Testis (tissue), 3 donors: ENCODE results near the gene CPNE4. TPM values are rescaled to one million over a fixed set of nuclear protein-coding genes. Genes with fewer than 3 reads are reported as not detected.

Experiments used
- DNase-seq: peaks from one replicate; pipeline ENCODE4 v3.0.0-alpha.2; 2019
- H3K27ac ChIP-seq, 2 donors: fragments of 200-600 bp; sonication (generic); one replicate each; pipeline ENCODE4 v1.5.1; 2019
- H3K27me3 ChIP-seq: fragments of 200-600 bp; sonication (generic); one replicate; pipeline ENCODE4 v1.5.1; 2019
- H3K36me3 ChIP-seq: fragments of 200-600 bp; sonication (generic); one replicate; pipeline ENCODE4 v1.5.1; 2017; ENCODE audit warnings: low read depth; ENCODE audit errors: missing control alignments
- H3K4me1 ChIP-seq: fragments of 200-600 bp; sonication (generic); one replicate; pipeline ENCODE4 v1.5.1; 2019
- H3K4me3 ChIP-seq, 2 donors: fragments of 200-600 bp; sonication (generic); one replicate each; pipeline ENCODE4 v1.5.1; 2017 to 2019
- H3K9me3 ChIP-seq: fragments of 200-600 bp; sonication (generic); one replicate; pipeline ENCODE4 v1.5.1; 2017
- CTCF ChIP-seq, 3 experiments: fragments of 450-650 bp in 2 of 3; fragments of 200-600 bp in 1 of 3; sonication (generic) in 1 of 3; IDR thresholded peaks; one replicate each; pipeline ENCODE4 v1.5.1; 2016 to 2019; ENCODE audit warnings: antibody characterized with exemption in 3 of 3, mild to moderate bottlenecking in 2 of 3, moderate library complexity in 1 of 3
- POLR2A ChIP-seq: fragments of 450-650 bp; IDR thresholded peaks from one replicate; pipeline ENCODE4 v1.6.1; 2017; ENCODE audit warnings: antibody characterized with exemption, mild to moderate bottlenecking, moderate library complexity
- WGBS, 2 donors: methylation state at CpG; one replicate each; pipeline ENCODE4 v1.1.5; 2018; 5-methylcytosine and 5-hydroxymethylcytosine counted together
- intact Hi-C: fragments of 100-400 bp; cut with DNase I; formaldehyde crosslinking; loops from one replicate; pipeline ENCODE4 v1.15.1; 2023; ENCODE audit warnings: low total_unique reads
- polyA plus RNA-seq: library from polyadenylated mRNA; stranded (reverse); fragments of 350-450 nt; fragmentation: Illumina TruSeq; extraction: RNeasy Lipid Tissue Mini Kit (QIAGEN cat#74804); gene quantifications from one replicate; pipeline ENCODE4 v1.2.3, GENCODE V29; 2014; ENCODE audit warnings: low read depth, low replicate concordance; ENCODE audit not compliant: insufficient read depth
- total RNA-seq, 2 donors: library from RNA; depleted of rRNA; stranded (reverse); fragments of >200 nt; gene quantifications; one replicate each; pipeline ENCODE4 v1.2.3, GENCODE V29; 2016

Gene CPNE4
- total and polyA plus RNA-seq, 3 donors from 2014 or later, result 2.4 to 8.4 (median 4.5) TPM

GRCh38 chr3:131699001-131699400 lies 335.8 kb downstream of the CPNE4 start:
- H3K4me3 ChIP-seq, result no peak overlapping the region
- no peak for DNase-seq
- H3K27ac ChIP-seq, result no peak overlapping the region
- intact Hi-C loops, result no loop called here
- no peaks in the 10 kb centered on the region for H3K4me1 ChIP-seq
- H3K27me3 ChIP-seq, result no peaks in the 10 kb centered on the region
- no peaks in the 10 kb centered on the region for H3K36me3 ChIP-seq
- TF ChIP-seq CTCF (IDR thresholded peaks at IDR 0.05), result no peak
- TF ChIP-seq POLR2A, result no peak
- 46 to 60% methylated on average over 1 of the region's 1 CpG for WGBS, 2 donors
- no peaks in the 10 kb centered on the region for H3K9me3 ChIP-seq

- WGBS, 2 donors, result 87 to 95% methylated on average over 4 of the region's 4 CpGs
- Histone ChIP-seq H3K36me3 (no peaks in the 10 kb centered on the region), H3K4me1 (no peaks in the 10 kb centered on the region), H3K27me3 (no peaks in the 10 kb centered on the region), H3K9me3 (no peaks in the 10 kb centered on the region), H3K27ac (no peak overlapping the region), H3K4me3 (no peak overlapping the region)
- intact Hi-C loops, result no loop called here
- DNase-seq, result no peak
- no peak for TF ChIP-seq POLR2A
- TF ChIP-seq CTCF (IDR thresholded peaks at IDR 0.05), result no peak
Observed at GRCh38 chr3:131694376-131694775, 340.4 kb downstream of the CPNE4 start.

GRCh38 chr3:131692356-131692755 lies 342.5 kb downstream of the CPNE4 start:
- no peak overlapping the region for H3K4me3 ChIP-seq

GRCh38 chr3:131690800-131691199 lies 344.0 kb downstream of the CPNE4 start:
- Histone ChIP-seq H3K36me3 (no peaks in the 10 kb centered on the region), H3K9me3 (no peaks in the 10 kb centered on the region), H3K27me3 (no peaks in the 10 kb centered on the region), H3K27ac (no peak overlapping the region), H3K4me3 (no peak overlapping the region), H3K4me1 (no peaks in the 10 kb centered on the region)
- DNase-seq, result no peak
- TF ChIP-seq POLR2A, result no peak
- TF ChIP-seq CTCF (IDR thresholded peaks at IDR 0.05), result no peak
- intact Hi-C loops, result no loop called here
- 84 to 86% methylated on average over 6 of the region's 6 CpGs for WGBS, 2 donors

More at GRCh38 chr3:131692356-131692755, 342.5 kb downstream of the CPNE4 start:
- H3K36me3 ChIP-seq, result no peaks in the 10 kb centered on the region
- intact Hi-C loops, result no loop called here
- no peaks in the 10 kb centered on the region for H3K27me3 ChIP-seq
- H3K4me1 ChIP-seq, result no peaks in the 10 kb centered on the region
- H3K9me3 ChIP-seq, result no peaks in the 10 kb centered on the region
- DNase-seq, result no peak
- H3K27ac ChIP-seq, result no peak overlapping the region
- TF ChIP-seq POLR2A (no peak), CTCF (IDR thresholded peaks at IDR 0.05) (no peak)

- intact Hi-C loops, result no loop called here
- Histone ChIP-seq H3K36me3 (no peaks in the 10 kb centered on the region), H3K4me3 (no peak overlapping the region), H3K9me3 (no peaks in the 10 kb centered on the region), H3K27me3 (no peaks in the 10 kb centered on the region), H3K27ac (no peak overlapping the region), H3K4me1 (no peaks in the 10 kb centered on the region)
- WGBS, 2 donors, result 85% methylated on average over 3 of the region's 3 CpGs
- DNase-seq, result no peak
- no peak for TF ChIP-seq POLR2A
- TF ChIP-seq CTCF (IDR thresholded peaks at IDR 0.05), result no peak
Observed at GRCh38 chr3:131688370-131688769, 346.4 kb downstream of the CPNE4 start.
